Left lung (tissue), 10 donors: ENCODE measurements around the gene SPATA13. TPM values are rescaled to one million over a fixed set of nuclear protein-coding genes. Genes with fewer than 3 reads are reported as not detected.
A peak's percentile ranks its signal among the peaks of the same experiment; 100 is the strongest.

Experiments used
- ATAC-seq: fragments of 200-7000 bp; cut with Tn5 transposase; one replicate; pipeline ENCODE4 v1.9.1; 2020; ENCODE audit warnings: moderate library complexity
- DNase-seq, 4 donors: peaks; one replicate each; pipeline ENCODE4 v3.0.0-alpha.2; 2013 to 2020
- H3K27ac ChIP-seq, 2 donors: fragments of 200-600 bp; sonication (generic) in 1 of 2; one replicate each; pipeline versions ENCODE4 v1.5.0 to v1.8.0; 2020 to 2021
- H3K27me3 ChIP-seq, 2 donors: fragments of 200-600 bp; sonication (generic) in 1 of 2; one replicate each; pipeline versions ENCODE4 v1.5.0 to v1.8.0; 2020 to 2021
- H3K36me3 ChIP-seq, 2 donors: fragments of 200-600 bp; sonication (generic) in 1 of 2; one replicate each; pipeline versions ENCODE4 v1.5.0 to v1.8.0; 2020 to 2021
- H3K4me1 ChIP-seq, 2 donors: fragments of 200-600 bp; one replicate each; pipeline ENCODE4 v1.8.0; 2021
- H3K4me3 ChIP-seq, 2 donors: fragments of 200-600 bp; sonication (generic) in 1 of 2; one replicate each; pipeline versions ENCODE4 v1.5.0 to v1.8.0; 2020 to 2021; ENCODE audit warnings: mild to moderate bottlenecking in 1 of 2
- H3K9me3 ChIP-seq, 2 donors: fragments of 200-600 bp; sonication (generic) in 1 of 2; one replicate each; pipeline versions ENCODE4 v1.5.0 to v1.8.0; 2020 to 2021
- intact Hi-C, 2 donors: fragments of 100-400 bp; cut with DNase I; formaldehyde crosslinking; loops; one replicate each; pipeline versions ENCODE4 v1.11.2 to v1.14.2; 2022
- polyA plus RNA-seq, 6 donors: library from polyadenylated mRNA; unstranded; fragments of 120-200 nt; gene quantifications; one replicate each; pipeline ENCODE4 v1.2.1, GENCODE V29; 2013; ENCODE audit not compliant: insufficient read length in 6 of 6
- total RNA-seq, 2 donors: library from RNA; stranded (reverse); fragmentation: NEBNext Ultra II Directional; extraction: Animal tissue kit (Norgen Biotek cat#: 25700); gene quantifications; one replicate each; pipeline ENCODE4 v1.2.1, GENCODE V29; 2021
- TF ChIP-seq, protein P1 (sequence below), 2 donors: fragments of 200-600 bp; sonication (generic) in 1 of 2; IDR thresholded peaks; one replicate each; pipeline versions ENCODE4 v1.5.0 to v1.8.0; 2021; ENCODE audit warnings: antibody characterized with exemption in 2 of 2
- donor health status: DM: no; HTN: yes; CAD: no.
- donor health status: DM: no; HTN: no; CAD: no.

SPATA13 gene
- total and polyA plus RNA-seq, 8 donors: 11.4 to 31.4 (median 14.7) TPM

- ATAC-seq: no peak
- TF ChIP-seq, protein P1, sequence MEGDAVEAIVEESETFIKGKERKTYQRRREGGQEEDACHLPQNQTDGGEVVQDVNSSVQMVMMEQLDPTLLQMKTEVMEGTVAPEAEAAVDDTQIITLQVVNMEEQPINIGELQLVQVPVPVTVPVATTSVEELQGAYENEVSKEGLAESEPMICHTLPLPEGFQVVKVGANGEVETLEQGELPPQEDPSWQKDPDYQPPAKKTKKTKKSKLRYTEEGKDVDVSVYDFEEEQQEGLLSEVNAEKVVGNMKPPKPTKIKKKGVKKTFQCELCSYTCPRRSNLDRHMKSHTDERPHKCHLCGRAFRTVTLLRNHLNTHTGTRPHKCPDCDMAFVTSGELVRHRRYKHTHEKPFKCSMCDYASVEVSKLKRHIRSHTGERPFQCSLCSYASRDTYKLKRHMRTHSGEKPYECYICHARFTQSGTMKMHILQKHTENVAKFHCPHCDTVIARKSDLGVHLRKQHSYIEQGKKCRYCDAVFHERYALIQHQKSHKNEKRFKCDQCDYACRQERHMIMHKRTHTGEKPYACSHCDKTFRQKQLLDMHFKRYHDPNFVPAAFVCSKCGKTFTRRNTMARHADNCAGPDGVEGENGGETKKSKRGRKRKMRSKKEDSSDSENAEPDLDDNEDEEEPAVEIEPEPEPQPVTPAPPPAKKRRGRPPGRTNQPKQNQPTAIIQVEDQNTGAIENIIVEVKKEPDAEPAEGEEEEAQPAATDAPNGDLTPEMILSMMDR (IDR thresholded peaks at IDR 0.05): no peak
- H3K4me3 ChIP-seq: no peak overlapping the region
- intact Hi-C loops: no loop called here
- peak in 1 of 4 donors; percentile 37 for DNase-seq
- H3K36me3 ChIP-seq: no peaks in the 10 kb centered on the region
- no peak overlapping the region for H3K27ac ChIP-seq
- peaks cover 13% of the 10 kb centered on the region in 2 donors for H3K4me1 ChIP-seq
- no peaks in the 10 kb centered on the region for H3K27me3 ChIP-seq
- no peaks in the 10 kb centered on the region for H3K9me3 ChIP-seq
Observed at GRCh38 chr13:24145674-24146073, 14.8 kb upstream of the SPATA13 start.

DNA sequence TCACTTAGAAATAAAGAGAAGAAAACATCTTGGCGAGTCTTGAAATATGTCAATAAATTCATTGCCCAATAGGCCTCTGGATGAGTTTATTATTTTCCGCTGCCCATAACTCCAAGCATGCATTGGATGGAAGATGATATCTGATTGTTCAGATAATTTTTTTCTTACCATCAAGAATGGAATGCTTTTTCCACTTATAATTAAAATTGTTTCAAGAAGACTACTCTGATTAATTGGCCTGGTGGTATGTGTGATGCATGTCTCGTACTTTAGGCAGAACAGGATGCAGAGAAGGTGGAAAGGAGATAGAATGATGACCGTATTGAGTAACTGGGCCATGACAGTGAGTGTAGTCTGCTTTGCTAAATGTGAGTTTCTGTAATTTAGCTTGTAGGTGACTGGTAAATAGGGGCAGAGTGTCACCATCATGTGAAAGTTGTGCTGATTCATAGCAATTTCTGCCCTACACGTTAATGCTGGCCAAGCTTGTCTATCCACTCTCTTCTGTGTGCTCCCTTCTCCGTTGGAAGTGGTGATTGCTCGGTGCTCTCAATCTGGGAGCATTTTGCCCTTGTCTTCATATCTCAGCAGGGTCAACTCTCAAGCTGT lies 13.5 kb upstream of the SPATA13 start:
- H3K9me3 ChIP-seq: no peaks in the 10 kb centered on the region
- no peaks in the 10 kb centered on the region for H3K36me3 ChIP-seq
- intact Hi-C loops: no loop called here

DNA sequence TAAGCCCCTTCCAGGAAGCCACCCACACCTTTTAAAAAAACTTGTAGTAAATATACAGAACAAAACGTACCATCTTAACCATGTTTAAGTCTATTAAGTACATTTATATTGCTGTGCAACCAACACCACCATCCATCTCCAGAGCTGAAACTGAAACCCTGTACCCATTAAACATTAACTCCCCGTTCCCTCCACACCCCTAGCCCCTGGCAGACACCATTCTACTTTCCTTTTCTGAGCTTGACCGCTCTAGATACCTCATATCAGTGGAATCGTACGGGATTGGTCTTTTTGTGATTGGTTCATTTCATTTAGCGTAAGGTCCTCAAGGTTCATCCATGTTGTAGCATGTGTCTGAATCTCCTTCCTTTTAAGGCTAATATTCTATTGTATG lies 13.0 kb upstream of the SPATA13 start:
- Histone ChIP-seq H3K4me3 (no peak overlapping the region), H3K9me3 (no peaks in the 10 kb centered on the region), H3K4me1 (peaks cover 13% of the 10 kb centered on the region in 2 donors), H3K36me3 (no peaks in the 10 kb centered on the region), H3K27me3 (no peaks in the 10 kb centered on the region), H3K27ac (no peak overlapping the region)
- intact Hi-C loops: no loop called here
- DNase-seq (no peak), ATAC-seq (no peak)
- TF ChIP-seq, protein P1 (IDR thresholded peaks at IDR 0.05): no peak

More for the DNA sequence above, 13.5 kb upstream of the SPATA13 start:
- Histone ChIP-seq H3K4me3 (no peak overlapping the region), H3K27me3 (no peaks in the 10 kb centered on the region), H3K27ac (no peak overlapping the region), H3K4me1 (peaks cover 13% of the 10 kb centered on the region in 2 donors)
- ATAC-seq (no peak), DNase-seq (no peak)
- TF ChIP-seq, protein P1 (IDR thresholded peaks at IDR 0.05): no peak

DNA sequence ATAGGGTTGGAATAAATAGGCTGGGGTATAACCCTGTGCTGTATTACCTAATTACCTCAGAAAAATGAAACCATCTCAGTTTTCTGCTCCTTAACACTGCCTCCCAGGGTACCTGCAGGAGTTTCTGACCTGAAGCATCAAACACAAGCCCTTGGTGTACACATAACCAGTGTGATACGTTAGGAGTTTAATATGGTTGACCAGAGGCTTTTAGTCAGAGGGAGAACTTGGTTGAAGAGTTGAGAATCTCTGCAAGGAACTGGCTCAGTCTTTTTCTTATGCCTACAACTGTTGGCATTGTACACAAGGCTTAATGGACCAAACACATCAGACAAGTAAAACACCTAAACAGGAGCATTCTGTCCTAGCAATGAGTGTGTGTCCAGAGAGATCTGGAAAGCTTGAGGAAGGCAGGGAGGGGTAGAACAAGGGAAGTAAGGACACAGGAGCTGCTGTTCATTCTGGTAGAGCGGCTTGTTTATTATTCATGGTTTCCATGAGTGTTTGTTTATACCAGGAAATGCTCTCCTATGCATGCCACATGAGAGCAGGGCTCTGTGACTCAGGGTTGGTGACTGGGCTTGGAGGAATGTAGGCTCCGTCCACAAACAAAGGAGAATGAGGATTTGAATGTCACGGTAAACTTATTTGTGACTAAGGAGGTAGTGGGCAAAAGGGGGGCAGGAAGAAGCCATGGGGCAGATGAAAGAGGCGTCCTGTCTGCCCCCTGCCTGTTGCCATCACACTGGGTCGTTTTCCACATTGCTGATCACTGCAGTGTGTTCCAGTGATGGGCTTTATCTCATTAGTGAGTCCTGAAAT lies 11.9 kb upstream of the SPATA13 start:
- Histone ChIP-seq H3K9me3 (no peaks in the 10 kb centered on the region), H3K4me1 (peaks cover 13% of the 10 kb centered on the region in 2 donors), H3K36me3 (no peaks in the 10 kb centered on the region), H3K27me3 (no peaks in the 10 kb centered on the region), H3K4me3 (no peak overlapping the region), H3K27ac (peak overlapping the region; percentile 42 to 77)
- ATAC-seq (peak; percentile 96), DNase-seq (peak in 1 of 4 donors; percentile 56)
- intact Hi-C loops: no loop called here
- TF ChIP-seq, protein P1 (IDR thresholded peaks at IDR 0.05): no peak
